GM11168 (cell line): ENCODE data around the gene CHRNG.

Experiments
- in situ Hi-C: fragments of 300-500 bp; cut with MboI; formaldehyde crosslinking; loops from one replicate; pipeline ENCODE4 v1.12.0; 2022; ENCODE audit warnings: low sequenced_read_pairs; ENCODE audit not compliant: unreplicated experiment

The CHRNG gene

GRCh38 chr2:232504438-232504837 lies 35.1 kb upstream of the CHRNG start:
- in situ Hi-C loops = no loop called here

- in situ Hi-C loops = no loop called here
Measured at GRCh38 chr2:232505856-232506255, 33.6 kb upstream of the CHRNG start.

- in situ Hi-C loops = no loop called here
Measured at GRCh38 chr2:232506709-232507108, 32.8 kb upstream of the CHRNG start.

GRCh38 chr2:232508251-232508650 lies 31.2 kb upstream of the CHRNG start:
- in situ Hi-C loops = no loop called here

- in situ Hi-C loops = no loop called here
Measured at GRCh38 chr2:232511336-232511890, 28.1 kb upstream of the CHRNG start.

- in situ Hi-C loops = no loop called here
Measured at GRCh38 chr2:232512602-232513001, 26.9 kb upstream of the CHRNG start.

GRCh38 chr2:232513353-232513752 lies 26.1 kb upstream of the CHRNG start:
- in situ Hi-C loops = no loop called here

- in situ Hi-C loops = no loop called here
Measured at GRCh38 chr2:232515639-232516038, 23.9 kb upstream of the CHRNG start.

GRCh38 chr2:232516551-232516950 lies 22.9 kb upstream of the CHRNG start:
- in situ Hi-C loops = no loop called here

GRCh38 chr2:232518844-232519243 lies 20.6 kb upstream of the CHRNG start:
- in situ Hi-C loops = no loop called here

GRCh38 chr2:232519581-232520438 lies 19.7 kb upstream of the CHRNG start, which contains the start of gene PRSS56:
Gene PRSS56, plus strand, starts transcription at chr2:232520388. Its CDS starts 211 bp downstream, at chr2:232520599.
- in situ Hi-C loops = no loop called here

- in situ Hi-C loops = no loop called here
Measured at GRCh38 chr2:232520489-232520888, 19.0 kb upstream of the CHRNG start.

GRCh38 chr2:232521098-232521497 lies 18.4 kb upstream of the CHRNG start:
- in situ Hi-C loops = no loop called here

GRCh38 chr2:232521959-232522622 lies 17.4 kb upstream of the CHRNG start:
- in situ Hi-C loops = no loop called here

GRCh38 chr2:232522623-232523401 lies 16.7 kb upstream of the CHRNG start:
- in situ Hi-C loops = no loop called here

GRCh38 chr2:232523402-232523681 lies 16.1 kb upstream of the CHRNG start:
- in situ Hi-C loops = no loop called here

GRCh38 chr2:232523682-232524597 lies 15.6 kb upstream of the CHRNG start:
- in situ Hi-C loops = no loop called here

GRCh38 chr2:232524771-232525170 lies 14.7 kb upstream of the CHRNG start:
- in situ Hi-C loops = no loop called here

- in situ Hi-C loops = no loop called here
Measured at GRCh38 chr2:232525199-232525598, 14.3 kb upstream of the CHRNG start.
